GM12892 (cell line): ENCODE data around the gene SH3BP4.

ENCODE experiments used
- POLR2A ChIP-seq: IDR thresholded peaks from 2 replicates; pipeline ENCODE4 v1.6.1; 2011; ENCODE audit warnings: low read depth, low read length, control low read depth
- POLR2AphosphoS5 ChIP-seq: IDR thresholded peaks from 2 replicates; pipeline ENCODE4 v1.6.1; 2011; ENCODE audit warnings: low read depth, low read length, control low read depth
- TAF1 ChIP-seq: IDR thresholded peaks from 2 replicates; pipeline ENCODE4 v1.6.1; 2011; ENCODE audit warnings: low read depth, mild to moderate bottlenecking, control low read depth, low read length, borderline replicate concordance

DNA sequence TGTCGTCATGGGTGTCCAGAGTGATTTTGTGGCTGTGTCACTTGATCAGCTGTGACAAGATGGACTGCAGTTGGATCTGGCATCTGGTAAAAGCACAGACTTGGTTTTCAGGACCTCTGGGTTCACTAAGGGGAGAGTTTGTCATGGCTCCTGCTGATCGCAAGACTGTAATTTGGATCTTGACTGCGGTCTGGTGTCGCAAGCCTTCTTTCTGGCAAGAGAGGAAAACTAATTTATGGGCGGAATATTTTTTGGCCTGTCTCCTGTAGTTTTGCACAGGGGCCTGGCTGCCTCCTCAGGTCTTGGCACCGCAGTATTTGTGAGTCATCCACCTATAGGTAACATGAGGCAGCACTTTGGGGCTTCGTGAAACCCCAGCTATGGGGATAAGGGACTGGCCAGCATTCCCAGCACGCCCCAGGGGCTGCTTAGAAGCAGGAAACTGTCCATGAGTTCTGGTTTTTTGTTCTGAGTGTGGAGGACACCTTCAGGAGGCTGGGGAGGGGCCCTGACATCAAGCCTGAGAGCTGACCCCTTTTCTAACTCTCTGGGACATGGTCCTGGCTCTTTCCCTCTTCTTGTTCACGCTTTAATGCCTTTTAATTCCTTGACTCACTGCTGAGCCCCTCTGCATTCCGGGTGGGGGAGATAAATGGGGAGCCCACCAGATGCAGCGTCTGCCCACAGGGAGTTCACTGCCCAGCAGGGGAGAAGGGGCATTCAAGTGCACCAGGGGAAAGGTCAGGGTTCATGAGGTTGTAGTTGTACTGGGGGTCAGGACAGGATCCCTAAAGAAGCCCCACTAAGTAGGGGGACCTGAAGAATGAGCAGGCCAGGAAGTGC lies 12.2 kb downstream of the SH3BP4 start:
- TF ChIP-seq TAF1 (no peak), POLR2A (no peak), POLR2AphosphoS5 (no peak)
